GM18508 (cell line): ENCODE results near the gene WWTR1.
A peak's percentile ranks its signal among the peaks of the same experiment; 100 is the strongest.

Source experiments
- ATAC-seq: cut with Tn5 transposase; IDR thresholded peaks from one replicate; pipeline ENCODE4 v1.9.1; 2021; ENCODE audit warnings: moderate number of reproducible peaks; ENCODE audit not compliant: insufficient read depth, unreplicated experiment

Gene WWTR1

GRCh38 chr3:149542375-149543312 is 115.2 kb downstream of the WWTR1 start:
- ATAC-seq = no peak

- ATAC-seq = no peak
Measured at GRCh38 chr3:149541091-149541491, 116.7 kb downstream of the WWTR1 start.

- no peak for ATAC-seq
Measured at GRCh38 chr3:149538371-149538770, 119.5 kb downstream of the WWTR1 start.

- no peak for ATAC-seq
Measured at GRCh38 chr3:149536429-149536828, 121.4 kb downstream of the WWTR1 start.

DNA sequence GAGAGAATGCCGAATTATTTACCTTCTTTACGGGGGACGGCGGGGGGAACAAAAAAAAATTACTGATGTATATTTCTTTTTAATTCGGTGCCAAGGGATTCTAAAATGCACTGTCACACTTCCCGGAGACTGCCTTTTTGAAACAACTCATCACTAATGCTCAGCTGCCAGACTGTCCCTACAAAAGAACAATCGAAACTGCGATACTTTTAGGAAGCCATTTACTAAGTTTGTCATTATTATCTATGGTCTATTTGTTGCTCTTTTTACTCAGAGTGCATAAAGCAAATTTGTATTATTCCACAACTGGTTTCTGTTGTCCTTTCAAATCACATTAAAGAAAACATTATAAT is 122.5 kb downstream of the WWTR1 start:
- no peak for ATAC-seq

- no peak for ATAC-seq
Measured at GRCh38 chr3:149534671-149535332, 123.0 kb downstream of the WWTR1 start.

GRCh38 chr3:149534082-149534481 is 123.7 kb downstream of the WWTR1 start:
- ATAC-seq = no peak

- ATAC-seq = no peak
Measured at GRCh38 chr3:149532489-149533180, 125.2 kb downstream of the WWTR1 start.

- ATAC-seq = no peak
Measured at GRCh38 chr3:149529099-149529498, 128.7 kb downstream of the WWTR1 start.

GRCh38 chr3:149528340-149528650 is 129.5 kb downstream of the WWTR1 start:
- no peak for ATAC-seq

DNA sequence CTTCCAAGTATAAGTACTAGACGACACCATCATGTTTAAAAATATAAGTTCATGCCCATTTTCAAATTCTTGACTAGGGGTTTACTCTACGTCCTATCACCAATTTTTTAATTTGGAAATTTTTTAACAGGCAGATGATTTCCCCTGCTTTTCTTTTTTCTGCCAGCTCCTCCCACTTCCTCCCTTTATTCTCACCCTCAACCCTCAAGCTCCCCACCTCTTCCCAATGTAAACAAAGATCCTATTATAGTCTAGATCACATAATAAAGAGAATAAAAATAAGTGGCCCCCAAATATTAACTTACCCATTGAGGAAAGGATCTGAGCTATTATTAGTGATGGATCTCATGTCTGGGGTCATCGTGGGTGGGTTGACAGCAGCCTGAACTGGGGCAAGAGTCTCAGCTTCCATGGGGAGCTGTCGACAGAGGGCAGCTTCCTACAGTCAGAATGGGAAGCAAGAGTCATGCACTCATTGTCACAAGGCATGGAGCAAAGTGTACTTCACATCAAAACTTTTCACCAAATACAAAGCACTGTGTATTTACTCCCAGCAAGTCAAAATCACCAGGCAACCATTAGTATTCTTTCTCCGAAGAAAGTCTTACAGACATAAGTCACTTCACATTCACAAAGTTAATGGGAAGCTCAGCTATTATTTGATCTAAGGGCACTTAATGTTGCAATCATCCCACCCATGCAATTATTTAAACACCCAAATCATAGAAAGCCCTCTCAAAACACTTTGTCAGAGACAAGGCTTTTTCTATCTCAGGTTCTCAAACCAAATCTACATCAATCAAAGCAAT is 130.1 kb downstream of the WWTR1 start:
- ATAC-seq = no peak

- no peak for ATAC-seq
Measured at GRCh38 chr3:149523512-149524299, 134.1 kb downstream of the WWTR1 start.

GRCh38 chr3:149519912-149520311 is 137.9 kb downstream of the WWTR1 start:
- no peak for ATAC-seq

GRCh38 chr3:149516920-149517319 is 140.9 kb downstream of the WWTR1 start:
- no peak for ATAC-seq

DNA sequence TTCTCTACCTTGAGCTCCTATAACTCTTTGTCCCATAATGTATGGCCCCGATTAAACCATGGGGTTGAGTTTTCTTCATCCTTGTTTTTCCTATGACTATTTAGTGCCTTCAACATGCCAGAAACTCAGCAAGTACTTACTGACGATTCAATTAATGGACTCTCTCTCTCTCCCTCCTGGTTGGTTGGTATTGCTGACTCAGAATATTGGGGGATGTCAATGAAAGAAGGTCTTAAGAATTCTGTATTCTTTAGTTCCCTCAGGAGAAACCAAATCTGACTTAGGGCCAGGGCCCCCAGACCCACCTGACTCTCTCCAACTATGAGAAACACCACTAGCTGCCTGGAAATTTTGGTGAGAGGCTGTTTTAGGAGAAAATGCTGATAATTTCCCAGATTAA is 142.6 kb downstream of the WWTR1 start:
- ATAC-seq = no peak

DNA sequence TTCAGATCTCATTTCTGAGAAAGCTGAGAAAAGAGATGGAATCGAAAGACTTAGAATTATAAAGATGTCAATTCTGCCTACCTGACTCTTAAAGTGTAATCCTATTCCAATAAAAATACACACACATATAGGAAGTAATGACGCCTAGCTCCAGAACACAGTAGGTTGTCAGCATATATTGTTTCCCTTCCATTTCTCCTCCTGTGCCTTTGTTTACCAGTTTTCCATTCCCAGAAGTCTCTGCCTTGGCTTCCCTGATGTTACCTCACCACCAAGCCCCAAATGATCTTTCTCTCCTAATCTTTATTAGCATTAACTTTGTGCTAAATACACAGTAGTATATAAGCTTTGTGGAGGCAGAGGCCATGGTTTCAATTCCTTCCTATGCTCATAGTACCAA is 143.4 kb downstream of the WWTR1 start:
- no peak for ATAC-seq

GRCh38 chr3:149512073-149512782 is 145.6 kb downstream of the WWTR1 start:
- ATAC-seq = peak; percentile 66

DNA sequence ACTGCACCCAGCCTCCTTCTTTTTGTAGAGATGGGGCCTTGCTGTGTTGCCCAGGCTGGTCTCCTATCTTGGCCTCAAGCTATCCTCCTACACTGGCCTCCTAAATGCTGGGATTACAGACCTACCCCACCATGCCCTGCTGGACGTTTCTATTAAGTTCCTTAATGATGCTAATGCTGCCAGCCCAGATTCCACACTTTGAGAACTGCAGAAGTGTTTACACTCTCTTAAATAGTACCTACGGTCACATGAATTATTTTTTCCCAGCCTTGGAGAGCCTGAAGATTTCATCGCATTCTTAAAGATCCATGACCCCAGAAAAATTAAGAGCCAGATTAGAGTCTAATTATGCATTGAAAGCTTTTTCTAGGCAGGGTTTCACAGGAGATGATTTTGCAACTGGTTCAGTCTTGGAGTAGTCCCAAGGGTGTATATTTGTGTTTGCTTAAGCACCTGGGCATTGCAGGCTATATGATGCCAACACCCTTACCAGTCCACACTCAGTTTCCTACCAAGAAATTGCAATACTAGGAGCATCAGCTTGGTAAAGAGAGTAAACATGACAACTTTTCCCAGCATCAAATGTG is 146.7 kb downstream of the WWTR1 start:
- ATAC-seq = no peak

DNA sequence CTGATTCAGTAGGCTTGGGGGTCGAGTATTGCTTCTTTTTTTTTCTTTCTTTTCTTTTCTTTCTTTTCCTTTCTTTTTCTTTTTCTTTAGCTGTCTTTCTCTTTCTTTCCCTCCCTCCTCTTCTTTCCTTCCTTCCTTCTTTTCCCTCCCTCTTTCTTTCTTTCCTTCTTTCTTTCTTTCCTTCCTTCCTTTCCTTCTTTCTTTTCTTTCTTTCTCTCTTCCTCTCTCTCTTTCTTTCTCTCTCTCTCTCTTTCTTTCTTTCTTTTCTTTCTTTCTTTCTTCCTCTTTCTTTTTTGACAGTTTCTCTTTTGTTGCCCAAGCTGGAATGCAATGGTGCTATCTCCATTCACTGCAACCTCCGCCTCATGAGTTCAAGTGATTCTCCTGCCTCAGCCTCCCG is 147.3 kb downstream of the WWTR1 start:
- ATAC-seq = no peak
